Stimulated activated naive CD8-positive, alpha-beta T cell treated with anti-CD3 and anti-CD28 coated beads, Interleukin-15, Interleukin-2, amounts not matched to agents 100 ng/mL and 50 ng/mL, for 24 hours (primary cell): Measurements from ENCODE around the gene ASZ1.

ENCODE experiments used
- H3K27ac Mint-ChIP-seq: one replicate; pipeline ENCODE4 v1.8.0; 2021; ENCODE audit warnings: mild to moderate bottlenecking, mixed read lengths
- H3K27me3 Mint-ChIP-seq: one replicate; pipeline ENCODE4 v1.8.0; 2021; ENCODE audit warnings: mixed read lengths
- H3K36me3 Mint-ChIP-seq: one replicate; pipeline ENCODE4 v1.8.0; 2021; ENCODE audit warnings: low read depth, mixed read lengths
- H3K4me1 Mint-ChIP-seq: one replicate; pipeline ENCODE4 v1.8.0; 2021; ENCODE audit warnings: low read depth, mixed read lengths
- H3K4me3 Mint-ChIP-seq: one replicate; pipeline ENCODE4 v1.8.0; 2021; ENCODE audit warnings: mild to moderate bottlenecking, mixed read lengths
- H3K9me3 Mint-ChIP-seq: one replicate; pipeline ENCODE4 v1.8.0; 2021; ENCODE audit warnings: mixed read lengths

ASZ1 gene

DNA sequence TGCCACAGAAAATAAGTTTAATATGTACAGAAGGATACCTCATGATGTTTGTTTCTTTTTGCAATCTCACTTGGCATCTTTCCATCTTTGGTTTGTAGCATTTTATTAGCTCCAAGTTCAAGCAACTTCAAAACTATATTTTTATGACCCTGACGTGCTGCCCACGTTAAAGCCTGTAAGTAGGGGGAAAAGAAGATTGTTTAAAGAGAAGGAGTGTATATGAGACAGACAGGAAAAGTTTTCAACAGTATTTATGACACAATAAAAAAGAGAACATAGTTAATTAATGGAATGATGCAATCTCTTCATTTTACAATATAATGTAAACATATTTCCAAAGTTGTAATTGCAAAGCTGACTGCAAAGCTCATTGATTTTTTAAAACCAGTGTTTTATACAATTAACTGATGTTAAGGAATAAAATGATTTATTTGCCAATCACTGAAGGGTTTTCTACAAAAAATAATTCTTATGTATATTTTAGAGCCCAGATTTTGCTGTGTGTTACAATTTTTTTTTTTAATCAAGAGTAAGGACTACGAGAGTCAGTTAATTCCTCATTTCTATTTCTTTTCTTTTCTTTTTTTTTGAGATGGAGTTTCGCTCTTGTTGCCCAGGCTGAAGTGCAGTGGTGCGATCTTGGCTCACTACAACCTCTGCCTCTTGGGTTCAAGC lies 42.5 kb downstream of the ASZ1 start:
- no peaks in the 10 kb centered on the region for H3K36me3 Mint-ChIP-seq
- H3K4me3 Mint-ChIP-seq = no peak overlapping the region
- H3K4me1 Mint-ChIP-seq = no peaks in the 10 kb centered on the region
- no peak overlapping the region for H3K27ac Mint-ChIP-seq
- H3K27me3 Mint-ChIP-seq = no peaks in the 10 kb centered on the region
- H3K9me3 Mint-ChIP-seq = peaks cover 7% of the 10 kb centered on the region

DNA sequence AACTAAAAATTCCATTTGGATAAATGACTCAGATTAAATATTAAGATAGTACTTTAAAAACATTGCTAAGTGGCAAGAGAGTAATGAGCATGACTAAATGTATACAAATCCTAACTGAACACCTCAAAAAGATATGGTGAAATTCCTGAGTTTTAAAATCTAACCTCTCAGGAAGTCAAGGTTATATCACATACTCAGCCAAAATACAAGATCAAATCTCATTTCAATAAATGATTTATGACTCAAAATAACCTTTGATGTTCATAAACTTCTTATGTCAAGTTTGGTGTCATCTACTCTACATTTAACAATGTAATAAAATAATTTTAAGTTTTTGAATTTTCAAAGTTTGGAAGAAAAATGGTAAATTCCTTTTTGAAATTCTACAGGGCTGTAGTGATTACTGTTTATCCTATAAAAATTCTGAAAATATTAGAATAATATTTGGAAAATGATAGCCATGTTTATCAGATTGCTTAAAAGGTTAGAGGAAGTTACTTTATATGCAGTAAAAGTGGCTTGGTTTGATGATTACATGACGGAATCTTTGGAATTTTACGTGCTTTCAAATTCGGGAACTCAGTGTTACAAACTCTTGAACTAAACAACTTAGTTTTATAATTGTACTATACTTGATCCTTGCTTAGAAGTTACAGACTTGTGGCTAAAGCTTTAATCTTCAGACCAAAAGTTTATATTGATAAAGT lies 43.7 kb downstream of the ASZ1 start:
- Mint-ChIP-seq H3K27me3 (no peaks in the 10 kb centered on the region), H3K36me3 (no peaks in the 10 kb centered on the region), H3K4me3 (no peak overlapping the region), H3K4me1 (no peaks in the 10 kb centered on the region), H3K27ac (no peak overlapping the region), H3K9me3 (peaks cover 6% of the 10 kb centered on the region)

GRCh38 chr7:117383046-117383445 lies 44.2 kb downstream of the ASZ1 start:
- no peaks in the 10 kb centered on the region for H3K36me3 Mint-ChIP-seq
- H3K27me3 Mint-ChIP-seq = no peaks in the 10 kb centered on the region
- peaks cover 6% of the 10 kb centered on the region for H3K9me3 Mint-ChIP-seq
- H3K4me1 Mint-ChIP-seq = no peaks in the 10 kb centered on the region
- no peak overlapping the region for H3K27ac Mint-ChIP-seq
- no peak overlapping the region for H3K4me3 Mint-ChIP-seq

GRCh38 chr7:117381362-117381761 lies 45.9 kb downstream of the ASZ1 start:
- Mint-ChIP-seq H3K36me3 (no peaks in the 10 kb centered on the region), H3K4me3 (no peak overlapping the region), H3K27me3 (no peaks in the 10 kb centered on the region), H3K4me1 (no peaks in the 10 kb centered on the region), H3K9me3 (no peaks in the 10 kb centered on the region), H3K27ac (no peak overlapping the region)

DNA sequence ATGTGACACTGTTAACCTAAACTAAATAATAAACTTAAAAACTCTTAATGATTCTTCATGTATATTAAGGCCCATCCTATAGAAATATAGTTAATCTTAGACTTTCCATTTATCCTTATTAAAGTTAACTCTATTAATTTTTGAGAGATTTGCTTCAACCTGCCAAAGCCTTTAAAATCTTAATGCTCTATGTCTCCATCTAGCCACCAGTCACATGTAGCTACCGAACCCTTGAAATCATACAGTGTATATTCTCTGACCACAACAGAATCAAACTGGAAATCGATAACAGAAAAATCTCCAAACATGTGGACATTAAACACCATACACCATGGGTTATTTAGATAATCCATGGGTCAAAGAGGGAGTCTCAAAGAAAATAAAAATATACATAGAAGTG lies 51.9 kb downstream of the ASZ1 start:
- H3K4me1 Mint-ChIP-seq = no peaks in the 10 kb centered on the region
- H3K36me3 Mint-ChIP-seq = no peaks in the 10 kb centered on the region
- no peaks in the 10 kb centered on the region for H3K27me3 Mint-ChIP-seq
- no peaks in the 10 kb centered on the region for H3K9me3 Mint-ChIP-seq
- H3K27ac Mint-ChIP-seq = no peak overlapping the region
- H3K4me3 Mint-ChIP-seq = no peak overlapping the region

DNA sequence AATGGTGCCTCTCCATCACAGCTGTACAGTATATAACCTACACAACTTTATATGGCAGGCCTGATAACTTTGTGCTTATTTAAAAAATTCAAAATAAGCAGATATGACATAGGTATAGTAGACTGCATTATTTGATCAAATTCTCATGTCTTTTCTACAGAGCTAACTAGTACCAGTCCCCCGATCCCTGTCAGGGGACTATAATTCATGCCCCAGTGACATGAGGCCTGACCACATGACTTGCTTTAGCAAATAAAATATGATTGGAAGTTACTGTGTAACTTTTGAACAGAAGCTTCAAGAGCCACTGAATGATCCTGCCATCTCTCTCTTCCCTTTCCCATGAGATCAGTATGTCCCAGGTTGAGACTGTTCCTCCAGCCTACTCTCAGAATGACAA lies 55.2 kb downstream of the ASZ1 start:
- H3K4me1 Mint-ChIP-seq = no peaks in the 10 kb centered on the region
- H3K9me3 Mint-ChIP-seq = no peaks in the 10 kb centered on the region
- H3K27ac Mint-ChIP-seq = no peak overlapping the region
- no peaks in the 10 kb centered on the region for H3K27me3 Mint-ChIP-seq
- H3K4me3 Mint-ChIP-seq = no peak overlapping the region
- H3K36me3 Mint-ChIP-seq = no peaks in the 10 kb centered on the region

DNA sequence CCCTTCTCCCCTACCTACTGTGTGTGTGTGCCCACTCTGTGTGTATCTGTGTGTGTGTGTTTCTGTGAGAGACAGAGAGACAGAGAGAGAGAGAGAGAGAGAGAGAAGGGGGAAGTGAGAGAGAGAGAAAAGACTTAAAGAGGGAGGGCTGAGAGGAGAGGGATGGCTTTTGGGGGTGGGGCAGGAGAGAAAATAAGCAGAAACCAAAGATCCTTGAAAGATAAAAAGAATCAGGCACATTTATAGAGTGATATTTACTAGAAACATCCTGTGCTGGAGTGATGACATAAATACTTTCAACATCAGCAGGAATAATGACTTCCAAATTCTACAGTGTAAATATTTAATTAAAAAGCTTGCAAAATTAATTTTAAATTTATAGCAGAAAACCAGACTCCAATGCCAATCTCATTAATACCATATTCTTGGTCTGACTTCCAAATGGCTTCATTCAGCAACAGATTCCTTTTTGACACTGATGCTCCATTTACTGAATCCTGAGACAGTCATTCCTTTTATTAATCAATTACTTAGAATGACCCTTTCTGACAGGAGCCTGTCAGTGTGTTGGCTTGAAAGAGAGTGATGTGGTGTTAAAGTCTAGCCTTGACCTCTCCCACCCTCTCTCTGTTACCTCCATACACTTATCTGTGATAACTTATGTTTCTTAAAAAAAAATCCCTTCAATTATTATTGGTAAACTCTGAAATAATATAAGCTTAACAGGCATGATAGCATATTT lies 62.8 kb downstream of the ASZ1 start:
- no peaks in the 10 kb centered on the region for H3K27me3 Mint-ChIP-seq
- H3K4me1 Mint-ChIP-seq = no peaks in the 10 kb centered on the region
- no peaks in the 10 kb centered on the region for H3K36me3 Mint-ChIP-seq
- no peak overlapping the region for H3K4me3 Mint-ChIP-seq
- no peaks in the 10 kb centered on the region for H3K9me3 Mint-ChIP-seq
- no peak overlapping the region for H3K27ac Mint-ChIP-seq

GRCh38 chr7:117362294-117362888 lies 64.9 kb downstream of the ASZ1 start:
- Mint-ChIP-seq H3K27ac (no peak overlapping the region), H3K27me3 (no peaks in the 10 kb centered on the region), H3K36me3 (no peaks in the 10 kb centered on the region), H3K4me1 (no peaks in the 10 kb centered on the region), H3K4me3 (no peak overlapping the region), H3K9me3 (no peaks in the 10 kb centered on the region)

DNA sequence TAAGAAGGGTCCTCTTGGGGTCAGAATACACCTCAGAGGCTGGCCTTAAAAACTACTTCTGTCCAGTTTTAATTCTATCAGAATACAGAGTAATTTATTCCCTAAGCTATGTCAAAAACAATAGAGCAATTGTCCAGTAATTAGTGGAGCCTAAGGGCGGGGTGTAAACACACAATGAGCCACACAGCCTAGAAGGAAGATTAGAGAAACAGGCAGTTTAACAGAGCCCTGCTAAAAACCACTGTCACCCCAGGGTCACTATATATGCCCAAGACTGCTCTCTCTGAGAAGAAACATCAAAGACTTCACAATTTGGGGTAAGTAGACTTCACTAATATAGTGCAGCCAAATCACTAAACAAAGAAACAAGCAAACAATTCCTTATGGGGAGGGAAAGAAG lies 77.3 kb downstream of the ASZ1 start:
- Mint-ChIP-seq H3K27ac (no peak overlapping the region), H3K4me3 (no peak overlapping the region), H3K36me3 (no peaks in the 10 kb centered on the region), H3K4me1 (no peaks in the 10 kb centered on the region), H3K9me3 (no peaks in the 10 kb centered on the region), H3K27me3 (no peaks in the 10 kb centered on the region)

DNA sequence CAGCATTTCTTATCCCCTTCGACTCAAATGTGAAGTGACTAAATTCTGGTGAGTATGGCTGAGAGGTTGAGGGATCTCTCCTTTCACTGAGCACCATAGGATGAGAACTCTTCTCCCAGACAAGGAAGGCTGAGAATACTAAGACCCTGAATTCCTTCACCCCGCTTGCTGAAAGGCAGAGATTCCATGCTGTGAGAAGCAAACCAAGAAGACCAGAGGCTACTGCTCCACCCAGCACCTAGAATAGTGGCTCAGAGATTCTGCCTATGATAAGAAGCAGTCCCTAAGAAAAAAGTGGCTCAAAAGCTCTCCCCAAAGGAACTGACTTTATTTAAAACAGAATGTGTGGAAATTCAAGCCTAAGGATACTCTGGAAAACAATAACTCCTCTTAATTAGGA lies 77.7 kb downstream of the ASZ1 start:
- H3K27ac Mint-ChIP-seq = no peak overlapping the region
- H3K4me3 Mint-ChIP-seq = no peak overlapping the region
- H3K36me3 Mint-ChIP-seq = no peaks in the 10 kb centered on the region
- no peaks in the 10 kb centered on the region for H3K9me3 Mint-ChIP-seq
- H3K4me1 Mint-ChIP-seq = no peaks in the 10 kb centered on the region
- no peaks in the 10 kb centered on the region for H3K27me3 Mint-ChIP-seq

GRCh38 chr7:117347962-117348672 lies 79.2 kb downstream of the ASZ1 start:
- no peaks in the 10 kb centered on the region for H3K9me3 Mint-ChIP-seq
- no peak overlapping the region for H3K27ac Mint-ChIP-seq
- H3K36me3 Mint-ChIP-seq = no peaks in the 10 kb centered on the region
- no peaks in the 10 kb centered on the region for H3K27me3 Mint-ChIP-seq
- no peak overlapping the region for H3K4me3 Mint-ChIP-seq
- H3K4me1 Mint-ChIP-seq = no peaks in the 10 kb centered on the region

DNA sequence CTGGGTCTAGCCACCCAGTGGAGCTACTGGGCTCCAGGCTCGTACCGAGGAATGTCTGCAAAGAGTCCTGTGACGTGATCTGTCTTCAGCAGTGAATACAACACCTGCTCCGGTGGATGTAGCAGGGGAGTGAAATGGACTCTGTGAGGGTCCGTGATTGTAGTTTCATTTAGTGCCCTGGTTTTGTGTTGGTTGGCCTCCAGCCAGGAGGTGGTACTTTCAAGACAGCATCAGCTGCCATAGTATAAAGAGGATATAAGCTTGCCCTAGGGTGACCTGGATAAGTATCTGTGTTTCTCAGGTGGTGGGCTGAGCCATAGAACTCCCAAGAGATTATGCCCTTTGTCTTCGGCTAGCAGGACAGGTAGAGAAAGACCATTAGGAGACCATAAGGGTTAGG lies 79.8 kb downstream of the ASZ1 start:
- no peaks in the 10 kb centered on the region for H3K36me3 Mint-ChIP-seq
- no peaks in the 10 kb centered on the region for H3K27me3 Mint-ChIP-seq
- no peak overlapping the region for H3K4me3 Mint-ChIP-seq
- H3K27ac Mint-ChIP-seq = no peak overlapping the region
- no peaks in the 10 kb centered on the region for H3K9me3 Mint-ChIP-seq
- H3K4me1 Mint-ChIP-seq = no peaks in the 10 kb centered on the region

GRCh38 chr7:117346161-117346560 lies 81.1 kb downstream of the ASZ1 start:
- Mint-ChIP-seq H3K27me3 (no peaks in the 10 kb centered on the region), H3K36me3 (no peaks in the 10 kb centered on the region), H3K4me3 (no peak overlapping the region), H3K9me3 (no peaks in the 10 kb centered on the region), H3K27ac (no peak overlapping the region), H3K4me1 (no peaks in the 10 kb centered on the region)

DNA sequence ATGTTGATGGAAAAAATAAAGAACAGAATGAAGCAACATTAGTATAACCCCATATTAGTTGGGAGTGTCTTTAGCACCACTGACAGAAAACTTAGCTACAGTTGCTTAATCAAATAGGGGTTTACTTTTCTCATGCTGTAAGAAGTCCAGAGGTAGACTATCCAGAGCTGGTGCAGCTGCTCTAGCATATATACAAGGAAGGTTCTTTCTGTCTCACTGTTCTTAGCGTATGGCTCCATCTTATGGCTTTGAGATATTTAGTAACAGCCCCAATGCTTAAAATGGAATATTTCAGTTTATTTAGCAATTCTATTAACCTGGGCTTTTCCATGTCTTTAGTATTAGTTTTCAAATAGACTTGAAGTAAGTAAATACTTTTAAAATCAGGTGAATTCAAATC lies 89.3 kb downstream of the ASZ1 start:
- no peak overlapping the region for H3K27ac Mint-ChIP-seq
- peaks cover 7% of the 10 kb centered on the region for H3K27me3 Mint-ChIP-seq
- H3K9me3 Mint-ChIP-seq = no peaks in the 10 kb centered on the region
- no peaks in the 10 kb centered on the region for H3K4me1 Mint-ChIP-seq
- H3K4me3 Mint-ChIP-seq = no peak overlapping the region
- H3K36me3 Mint-ChIP-seq = no peaks in the 10 kb centered on the region

DNA sequence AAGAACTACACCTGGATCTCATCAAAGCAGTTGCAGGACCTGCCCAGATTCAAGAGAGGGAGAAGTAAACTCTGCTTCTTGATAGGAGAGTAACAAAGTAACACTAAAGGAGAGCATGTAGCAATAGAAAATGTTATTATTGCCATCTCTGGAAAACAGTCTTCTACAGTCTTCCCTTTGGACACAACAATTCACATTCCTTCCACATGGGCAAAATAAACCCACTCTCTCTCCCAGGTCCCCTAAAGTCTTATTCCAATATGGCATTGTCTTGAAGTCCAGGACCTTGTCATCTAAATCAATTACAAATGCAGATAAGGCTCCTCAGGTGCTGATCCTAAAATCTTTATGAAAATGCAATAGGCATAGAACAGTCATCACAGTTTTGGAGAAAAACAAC lies 94.1 kb downstream of the ASZ1 start:
- Mint-ChIP-seq H3K4me1 (no peaks in the 10 kb centered on the region), H3K27me3 (peaks cover 10% of the 10 kb centered on the region), H3K9me3 (no peaks in the 10 kb centered on the region), H3K36me3 (no peaks in the 10 kb centered on the region), H3K4me3 (no peak overlapping the region), H3K27ac (no peak overlapping the region)
